Duodenal mucosa (tissue), 2 donors: ENCODE measurements around the gene PCNX3.

Experiments
- H3K27ac ChIP-seq: one replicate; pipeline ENCODE4 v1.7.0; 2013; ENCODE audit warnings: low read depth, low read length
- H3K27me3 ChIP-seq, 2 donors: one replicate each; pipeline ENCODE4 v1.7.0; 2013; ENCODE audit warnings: low read length in 2 of 2, control low read depth in 1 of 2; ENCODE audit not compliant: insufficient read depth in 2 of 2, control insufficient read depth in 1 of 2
- H3K36me3 ChIP-seq, 2 donors: one replicate each; pipeline ENCODE4 v1.7.0; 2013; ENCODE audit warnings: low read length in 2 of 2, control low read depth in 1 of 2; ENCODE audit not compliant: insufficient read depth in 2 of 2, control insufficient read depth in 1 of 2
- H3K4me1 ChIP-seq, 2 donors: one replicate each; pipeline ENCODE4 v1.7.0; 2013; ENCODE audit warnings: low read length in 2 of 2, control low read depth in 1 of 2; ENCODE audit not compliant: insufficient read depth in 2 of 2, control insufficient read depth in 1 of 2
- H3K4me3 ChIP-seq, 2 donors: one replicate each; pipeline ENCODE4 v1.7.0; 2013; ENCODE audit warnings: low read length in 2 of 2, low read depth in 1 of 2
- H3K9ac ChIP-seq, 2 donors: one replicate each; pipeline ENCODE4 v1.7.0; 2013; ENCODE audit warnings: low read length in 2 of 2, low read depth in 1 of 2
- H3K9me3 ChIP-seq, 2 donors: one replicate each; pipeline ENCODE4 v1.7.0; 2013; ENCODE audit warnings: low read length in 2 of 2, control low read depth in 1 of 2; ENCODE audit not compliant: control insufficient read depth in 1 of 2

Gene PCNX3

GRCh38 chr11:65611028-65611757, 4.4 kb upstream of the PCNX3 start:
- Histone ChIP-seq H3K36me3 (peaks cover 14 to 48% of the 10 kb centered on the region in 2 donors), H3K9me3 (no peaks in the 10 kb centered on the region), H3K4me1 (peaks cover 30 to 52% of the 10 kb centered on the region in 2 donors), H3K9ac (peak overlapping the region in 1 of 2 donors; percentile 34), H3K27me3 (no peaks in the 10 kb centered on the region), H3K27ac (peak overlapping the region; percentile 39), H3K4me3 (peak overlapping the region; percentile 91 to 93)

DNA sequence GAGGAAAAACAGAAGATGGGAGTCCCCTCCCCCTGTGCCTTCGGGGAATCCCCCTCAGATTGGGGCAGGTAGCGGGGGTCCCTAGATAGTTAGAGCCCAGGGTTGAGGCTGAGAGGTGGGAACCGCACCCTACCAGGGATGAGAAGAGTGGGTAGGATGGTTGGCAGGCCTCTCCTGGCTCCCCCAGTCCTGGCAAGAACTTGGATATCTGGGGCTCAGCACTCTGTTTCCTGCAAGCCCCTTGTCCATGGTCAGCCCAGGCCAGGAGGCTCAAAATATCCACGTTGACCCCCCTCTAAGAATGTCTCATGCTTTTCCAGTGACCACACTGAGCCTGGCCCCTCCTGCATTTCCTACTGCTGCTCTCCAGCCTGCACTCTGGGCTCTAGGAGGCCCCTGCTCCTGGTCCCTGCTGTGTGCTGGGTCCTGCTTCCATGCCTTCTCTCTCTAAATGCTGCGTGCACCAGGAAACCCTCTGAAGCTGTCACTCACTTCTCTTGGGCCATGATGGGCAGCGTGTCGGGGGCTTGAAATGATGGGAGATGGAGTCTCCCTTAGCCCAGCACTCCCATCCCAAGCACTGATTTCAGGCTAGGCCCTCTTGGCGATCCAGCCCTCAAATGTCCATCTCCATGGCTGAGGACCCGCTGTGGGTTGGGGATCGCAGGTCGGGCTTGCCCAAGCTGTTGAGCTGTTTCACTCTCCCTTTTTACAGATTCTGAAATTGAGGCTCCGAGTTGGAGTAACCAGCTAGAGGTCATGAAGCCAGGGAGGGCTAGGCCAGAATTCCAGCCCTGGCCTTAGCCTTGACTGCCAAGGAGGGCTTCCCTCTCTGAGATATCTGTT, 3.6 kb upstream of the PCNX3 start:
- Histone ChIP-seq H3K27me3 (no peaks in the 10 kb centered on the region), H3K4me3 (peak overlapping the region; percentile 91 to 93)

DNA sequence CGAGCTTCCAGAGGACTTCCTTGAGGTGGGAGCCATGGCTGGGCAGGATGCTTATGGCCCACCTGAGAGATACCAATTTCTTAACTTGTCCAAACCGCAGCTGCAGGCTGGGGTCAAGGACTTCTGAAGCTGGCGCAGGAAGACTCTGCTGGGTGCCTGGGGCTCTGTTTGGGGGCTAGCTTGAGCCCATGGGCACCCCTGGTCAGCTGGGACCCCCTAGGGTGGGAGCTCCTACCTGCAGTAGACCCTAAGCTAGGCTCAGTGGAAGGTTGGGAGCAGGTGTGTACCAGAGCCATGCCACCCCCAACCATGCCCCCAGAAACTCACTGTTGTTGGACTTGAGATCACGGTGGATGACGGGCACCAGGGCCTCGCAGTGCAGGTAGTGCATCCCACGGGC, 2.9 kb upstream of the PCNX3 start:
- Histone ChIP-seq H3K36me3 (peaks cover 19 to 45% of the 10 kb centered on the region in 2 donors), H3K9me3 (no peaks in the 10 kb centered on the region), H3K4me3 (peak overlapping the region; percentile 91 to 93), H3K27ac (peak overlapping the region; percentile 95), H3K27me3 (no peaks in the 10 kb centered on the region), H3K4me1 (peaks cover 40 to 58% of the 10 kb centered on the region in 2 donors), H3K9ac (peak overlapping the region; percentile 84 to 89)

More for the DNA sequence above, 3.6 kb upstream of the PCNX3 start:
- H3K9ac ChIP-seq: peak overlapping the region; percentile 84 to 89
- H3K9me3 ChIP-seq: no peaks in the 10 kb centered on the region
- H3K4me1 ChIP-seq: peaks cover 37 to 56% of the 10 kb centered on the region in 2 donors
- H3K36me3 ChIP-seq: peaks cover 14 to 42% of the 10 kb centered on the region in 2 donors
- H3K27ac ChIP-seq: peak overlapping the region; percentile 0

DNA sequence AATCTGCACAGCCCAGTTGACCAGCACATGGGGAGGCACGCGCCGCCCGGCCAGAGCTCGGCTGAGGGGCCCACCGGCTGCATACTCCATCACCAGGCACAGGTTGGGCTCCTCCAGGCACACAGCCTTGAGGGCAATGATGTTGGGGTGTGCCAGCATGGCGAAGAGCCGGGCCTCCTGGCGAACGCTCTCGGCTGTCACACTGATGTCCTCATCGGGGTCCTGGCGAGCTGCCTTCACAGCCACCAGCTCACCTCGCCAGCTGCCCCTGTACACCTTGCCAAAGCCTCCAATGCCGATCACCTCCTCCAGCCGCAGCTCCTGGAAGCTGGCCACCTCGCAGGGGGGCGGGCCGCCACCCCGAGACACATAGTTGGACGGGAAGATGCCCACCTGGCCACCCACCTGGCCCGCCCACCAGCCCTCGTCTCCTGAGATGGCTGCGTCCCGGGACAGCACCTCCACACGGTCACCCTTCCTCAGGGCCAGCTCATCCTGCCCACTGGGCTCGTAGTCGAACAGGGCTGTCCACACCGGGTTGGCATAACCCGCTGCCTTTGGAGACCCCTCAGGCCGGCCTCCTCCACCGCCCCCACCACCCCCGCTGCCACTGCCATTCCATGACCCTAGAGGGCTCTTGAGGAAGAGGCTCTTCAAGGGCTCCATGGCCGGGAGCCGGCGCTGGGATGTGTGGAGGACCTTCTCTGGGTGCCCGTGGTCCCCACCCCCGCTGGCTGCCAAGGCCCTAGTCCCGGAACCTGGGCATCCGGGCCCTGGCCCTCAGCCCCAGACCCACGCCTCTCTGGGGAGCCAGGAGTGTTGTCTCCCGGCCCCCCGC, 2.3 kb upstream of the PCNX3 start:
- peaks cover 40 to 57% of the 10 kb centered on the region in 2 donors for H3K4me1 ChIP-seq
- H3K4me3 ChIP-seq: peak overlapping the region; percentile 91 to 93
- H3K27ac ChIP-seq: peak overlapping the region; percentile 95
- peaks cover 19 to 45% of the 10 kb centered on the region in 2 donors for H3K36me3 ChIP-seq
- H3K27me3 ChIP-seq: no peaks in the 10 kb centered on the region
- peak overlapping the region; percentile 84 to 89 for H3K9ac ChIP-seq
- no peaks in the 10 kb centered on the region for H3K9me3 ChIP-seq

DNA sequence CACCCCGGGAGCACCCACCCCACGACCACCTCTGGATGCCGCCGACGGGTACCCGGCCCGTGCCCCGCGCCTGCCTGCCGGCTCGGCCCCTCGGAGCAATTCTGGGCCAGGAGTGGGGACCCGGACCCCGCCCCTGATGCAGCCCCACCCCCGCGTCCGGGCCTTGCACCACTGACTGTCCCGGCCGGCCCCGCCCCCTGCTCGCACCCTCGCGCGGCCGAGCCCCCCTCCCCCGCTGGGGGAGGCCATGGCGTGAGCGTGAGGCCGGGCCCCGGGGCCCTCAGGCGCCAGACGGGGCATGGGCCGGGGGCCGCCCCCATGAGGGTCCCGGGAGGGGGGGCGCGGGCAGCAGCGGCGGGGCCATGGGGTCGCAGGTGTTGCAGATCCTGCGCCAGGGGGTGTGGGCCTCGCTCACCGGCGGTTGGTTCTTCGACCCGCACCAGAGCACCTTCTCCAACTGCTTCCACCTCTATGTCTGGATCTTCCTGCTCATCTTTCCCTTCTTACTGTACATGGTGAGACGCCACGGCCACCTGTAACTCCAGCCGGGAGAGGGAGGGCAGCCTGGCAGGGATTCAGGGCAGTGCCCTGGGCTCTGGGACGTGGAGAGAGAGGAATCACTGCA, 486 bp downstream of the PCNX3 start:
- Histone ChIP-seq H3K9me3 (no peaks in the 10 kb centered on the region), H3K9ac (peak overlapping the region; percentile 79 to 88), H3K36me3 (peaks cover 26 to 54% of the 10 kb centered on the region in 2 donors), H3K4me1 (peaks cover 33 to 40% of the 10 kb centered on the region in 2 donors), H3K27me3 (no peaks in the 10 kb centered on the region), H3K4me3 (peak overlapping the region; percentile 85 to 88), H3K27ac (peak overlapping the region; percentile 73)

DNA sequence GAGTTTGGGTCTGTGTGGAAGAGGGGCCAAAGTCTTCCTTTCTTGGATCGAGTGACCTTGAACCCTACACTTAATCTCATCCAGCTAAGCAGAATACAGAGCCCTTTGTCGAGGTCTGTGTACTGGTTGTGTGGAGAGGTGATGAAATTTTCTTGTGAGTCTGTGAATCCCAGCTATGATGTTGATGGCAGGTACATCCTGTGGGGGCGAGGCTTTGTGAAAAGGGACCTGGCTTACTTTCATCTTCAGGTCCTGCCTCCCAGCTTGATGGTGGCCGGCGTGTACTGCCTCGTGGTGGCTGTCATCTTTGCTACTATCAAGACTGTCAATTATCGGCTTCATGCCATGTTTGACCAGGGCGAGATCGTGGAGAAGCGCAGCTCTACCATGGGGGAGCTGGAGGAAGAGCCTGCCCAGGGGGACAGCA, 1.0 kb downstream of the PCNX3 start:
- Histone ChIP-seq H3K9me3 (no peaks in the 10 kb centered on the region), H3K27me3 (no peaks in the 10 kb centered on the region), H3K9ac (peak overlapping the region; percentile 79 to 88), H3K36me3 (peaks cover 26 to 59% of the 10 kb centered on the region in 2 donors), H3K4me1 (peaks cover 28 to 35% of the 10 kb centered on the region in 2 donors), H3K4me3 (peak overlapping the region; percentile 85 to 88), H3K27ac (no peak overlapping the region)

DNA sequence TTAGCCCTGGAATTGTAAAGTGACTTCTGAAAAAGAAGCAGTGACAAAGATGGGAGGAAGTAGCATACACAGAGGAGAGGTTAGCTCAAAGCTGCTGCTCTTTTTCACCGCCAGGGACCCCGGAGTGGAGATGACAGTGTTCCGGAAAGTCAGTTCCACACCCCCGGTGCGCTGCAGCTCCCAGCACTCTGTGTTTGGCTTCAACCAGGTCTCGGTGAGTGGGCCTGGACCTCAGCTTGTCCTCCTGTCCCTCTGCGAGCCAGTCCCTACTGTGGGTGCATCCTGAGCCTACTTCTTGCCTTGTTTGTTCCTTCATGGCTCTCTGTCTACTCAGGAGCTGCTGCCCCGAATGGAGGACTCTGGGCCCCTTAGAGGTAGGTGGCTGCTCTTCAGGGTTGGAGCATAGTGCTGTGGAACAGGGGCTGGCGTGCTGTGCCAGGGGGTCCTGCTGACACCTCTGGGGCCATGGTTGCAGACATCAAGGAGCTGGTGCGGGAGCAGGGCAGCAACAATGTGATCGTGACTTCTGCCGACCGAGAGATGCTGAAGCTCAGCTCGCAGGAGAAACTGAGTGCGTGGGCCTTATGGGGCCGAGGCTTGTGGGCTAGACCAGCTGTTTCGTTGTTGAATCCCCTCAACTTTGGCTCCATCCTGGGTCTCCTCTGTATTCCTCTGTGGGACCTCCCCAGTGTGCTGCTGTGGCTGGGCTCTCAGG, 1.7 kb downstream of the PCNX3 start:
- no peaks in the 10 kb centered on the region for H3K9me3 ChIP-seq
- peaks cover 21 to 28% of the 10 kb centered on the region in 2 donors for H3K4me1 ChIP-seq
- H3K36me3 ChIP-seq: peaks cover 26 to 59% of the 10 kb centered on the region in 2 donors
- peak overlapping the region; percentile 85 to 88 for H3K4me3 ChIP-seq
- peak overlapping the region in 1 of 2 donors; percentile 79 for H3K9ac ChIP-seq
- no peaks in the 10 kb centered on the region for H3K27me3 ChIP-seq
- H3K27ac ChIP-seq: no peak overlapping the region

DNA sequence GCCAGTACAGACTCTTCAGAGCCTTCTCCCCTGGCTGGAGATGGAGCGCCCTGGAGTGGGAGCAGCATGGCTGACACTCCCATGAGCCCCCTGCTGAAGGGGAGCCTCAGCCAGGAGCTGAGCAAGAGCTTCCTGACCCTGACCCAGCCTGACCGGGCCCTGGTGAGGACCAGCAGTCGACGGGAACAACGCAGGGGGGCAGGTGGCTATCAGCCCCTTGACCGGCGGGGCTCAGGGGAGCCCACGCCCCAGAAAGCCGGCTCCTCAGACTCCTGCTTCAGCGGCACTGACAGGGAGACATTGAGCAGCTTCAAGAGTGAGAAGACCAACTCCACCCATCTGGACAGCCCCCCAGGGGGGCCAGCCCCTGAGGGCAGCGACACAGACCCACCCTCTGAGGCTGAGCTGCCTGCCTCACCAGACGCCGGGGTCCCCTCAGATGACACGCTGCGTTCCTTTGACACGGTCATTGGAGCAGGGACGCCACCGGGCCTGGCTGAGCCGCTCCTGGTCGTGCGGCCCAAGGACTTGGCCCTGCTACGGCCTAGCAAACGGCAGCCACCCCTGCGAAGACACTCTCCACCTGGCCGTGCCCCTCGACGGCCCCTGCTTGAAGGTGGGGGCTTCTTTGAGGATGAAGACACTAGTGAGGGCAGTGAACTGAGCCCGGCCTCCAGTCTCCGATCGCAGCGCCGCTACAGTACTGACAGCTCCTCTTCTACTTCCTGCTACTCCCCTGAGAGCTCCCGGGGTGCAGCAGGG, 2.6 kb downstream of the PCNX3 start:
- Histone ChIP-seq H3K27me3 (no peaks in the 10 kb centered on the region), H3K27ac (no peak overlapping the region), H3K9me3 (no peaks in the 10 kb centered on the region), H3K9ac (no peak overlapping the region), H3K4me1 (peaks cover 12 to 19% of the 10 kb centered on the region in 2 donors), H3K36me3 (peaks cover 26 to 56% of the 10 kb centered on the region in 2 donors), H3K4me3 (no peak overlapping the region)
